ENCODE results near the gene PLEKHJ1.

- TF ChIP-seq, protein P1, sequence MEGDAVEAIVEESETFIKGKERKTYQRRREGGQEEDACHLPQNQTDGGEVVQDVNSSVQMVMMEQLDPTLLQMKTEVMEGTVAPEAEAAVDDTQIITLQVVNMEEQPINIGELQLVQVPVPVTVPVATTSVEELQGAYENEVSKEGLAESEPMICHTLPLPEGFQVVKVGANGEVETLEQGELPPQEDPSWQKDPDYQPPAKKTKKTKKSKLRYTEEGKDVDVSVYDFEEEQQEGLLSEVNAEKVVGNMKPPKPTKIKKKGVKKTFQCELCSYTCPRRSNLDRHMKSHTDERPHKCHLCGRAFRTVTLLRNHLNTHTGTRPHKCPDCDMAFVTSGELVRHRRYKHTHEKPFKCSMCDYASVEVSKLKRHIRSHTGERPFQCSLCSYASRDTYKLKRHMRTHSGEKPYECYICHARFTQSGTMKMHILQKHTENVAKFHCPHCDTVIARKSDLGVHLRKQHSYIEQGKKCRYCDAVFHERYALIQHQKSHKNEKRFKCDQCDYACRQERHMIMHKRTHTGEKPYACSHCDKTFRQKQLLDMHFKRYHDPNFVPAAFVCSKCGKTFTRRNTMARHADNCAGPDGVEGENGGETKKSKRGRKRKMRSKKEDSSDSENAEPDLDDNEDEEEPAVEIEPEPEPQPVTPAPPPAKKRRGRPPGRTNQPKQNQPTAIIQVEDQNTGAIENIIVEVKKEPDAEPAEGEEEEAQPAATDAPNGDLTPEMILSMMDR (conservative IDR thresholded peaks at IDR 0.05; ENCODE audit: low read depth, low read length) = no peak
- TF ChIP-seq EZH2 (IDR thresholded peaks at IDR 0.05; ENCODE audit: borderline replicate concordance, low read depth, low read length, poor library complexity, severe bottlenecking) = no peak
Measured at GRCh38 chr19:2223391-2223790, 12.7 kb downstream of the PLEKHJ1 start.
